GM18517 (cell line): Measurements from ENCODE around the gene PGA5.
"Not testable (repeated sequence)": the region's sequence is repeated elsewhere in the genome, so short reads cannot be mapped to it uniquely, and the experiment has no call there.

Experiments
- ATAC-seq: cut with Tn5 transposase; IDR thresholded peaks from one replicate; pipeline ENCODE4 v1.9.1; 2021; ENCODE audit warnings: mild to moderate bottlenecking, moderate library complexity; ENCODE audit not compliant: unreplicated experiment

PGA5 gene

GRCh38 chr11:61240875-61241274 is at the start of gene PGA5:
PGA5 (plus strand) TSS chr11:61241175; CDS start chr11:61241227, 52 bp downstream.
- ATAC-seq: not testable (repeated sequence)

GRCh38 chr11:61193596-61193995 is 47.4 kb upstream of the PGA5 start:
- ATAC-seq: no peak

- ATAC-seq: no peak
Observed at GRCh38 chr11:61194169-61194671, 46.8 kb upstream of the PGA5 start.

GRCh38 chr11:61194981-61195695 is 45.8 kb upstream of the PGA5 start:
- ATAC-seq: no peak

- no peak for ATAC-seq
Observed at GRCh38 chr11:61195719-61196118, 45.3 kb upstream of the PGA5 start.

GRCh38 chr11:61198361-61198760 is 42.6 kb upstream of the PGA5 start:
- no peak for ATAC-seq

- no peak for ATAC-seq
Observed at GRCh38 chr11:61198948-61199523, 41.9 kb upstream of the PGA5 start.

- ATAC-seq: no peak
Observed at GRCh38 chr11:61201476-61201875, 39.5 kb upstream of the PGA5 start.

- ATAC-seq: not testable (repeated sequence)
Observed at GRCh38 chr11:61202950-61203746, 37.8 kb upstream of the PGA5 start, which contains the start of gene PGA3. PGA3 (plus strand) TSS chr11:61203515; CDS start chr11:61203565, 50 bp downstream.

GRCh38 chr11:61203873-61204272 is 37.1 kb upstream of the PGA5 start:
- not testable (repeated sequence) for ATAC-seq

GRCh38 chr11:61204502-61205059 is 36.4 kb upstream of the PGA5 start:
- not testable (repeated sequence) for ATAC-seq

- ATAC-seq: not testable (repeated sequence)
Observed at GRCh38 chr11:61207636-61208310, 33.2 kb upstream of the PGA5 start.

GRCh38 chr11:61210629-61211028 is 30.3 kb upstream of the PGA5 start:
- ATAC-seq: not testable (repeated sequence)

- ATAC-seq: not testable (repeated sequence)
Observed at GRCh38 chr11:61211327-61211952, 29.5 kb upstream of the PGA5 start.

- ATAC-seq: not testable (repeated sequence)
Observed at GRCh38 chr11:61212202-61212601, 28.8 kb upstream of the PGA5 start.

GRCh38 chr11:61213711-61214324 is 27.2 kb upstream of the PGA5 start:
- ATAC-seq: not testable (repeated sequence)

GRCh38 chr11:61218306-61218705 is 22.7 kb upstream of the PGA5 start:
- not testable (repeated sequence) for ATAC-seq

GRCh38 chr11:61219016-61219415 is 22.0 kb upstream of the PGA5 start:
- ATAC-seq: not testable (repeated sequence)

- not testable (repeated sequence) for ATAC-seq
Observed at GRCh38 chr11:61222047-61222446, 18.9 kb upstream of the PGA5 start, which contains the start of gene PGA4. PGA4 (plus strand) TSS chr11:61222347; CDS start chr11:61222401, 54 bp downstream.
